ENCODE measurements around the gene TTYH1. TPM values are rescaled to one million over a fixed set of nuclear protein-coding genes. Genes with fewer than 3 reads are reported as not detected.
A peak's percentile ranks its signal among the peaks of the same experiment; 100 is the strongest.

Gene TTYH1
- polyA plus RNA-seq, 4 donors, result 6.7 to 14.1 (median 8.1) TPM

DNA sequence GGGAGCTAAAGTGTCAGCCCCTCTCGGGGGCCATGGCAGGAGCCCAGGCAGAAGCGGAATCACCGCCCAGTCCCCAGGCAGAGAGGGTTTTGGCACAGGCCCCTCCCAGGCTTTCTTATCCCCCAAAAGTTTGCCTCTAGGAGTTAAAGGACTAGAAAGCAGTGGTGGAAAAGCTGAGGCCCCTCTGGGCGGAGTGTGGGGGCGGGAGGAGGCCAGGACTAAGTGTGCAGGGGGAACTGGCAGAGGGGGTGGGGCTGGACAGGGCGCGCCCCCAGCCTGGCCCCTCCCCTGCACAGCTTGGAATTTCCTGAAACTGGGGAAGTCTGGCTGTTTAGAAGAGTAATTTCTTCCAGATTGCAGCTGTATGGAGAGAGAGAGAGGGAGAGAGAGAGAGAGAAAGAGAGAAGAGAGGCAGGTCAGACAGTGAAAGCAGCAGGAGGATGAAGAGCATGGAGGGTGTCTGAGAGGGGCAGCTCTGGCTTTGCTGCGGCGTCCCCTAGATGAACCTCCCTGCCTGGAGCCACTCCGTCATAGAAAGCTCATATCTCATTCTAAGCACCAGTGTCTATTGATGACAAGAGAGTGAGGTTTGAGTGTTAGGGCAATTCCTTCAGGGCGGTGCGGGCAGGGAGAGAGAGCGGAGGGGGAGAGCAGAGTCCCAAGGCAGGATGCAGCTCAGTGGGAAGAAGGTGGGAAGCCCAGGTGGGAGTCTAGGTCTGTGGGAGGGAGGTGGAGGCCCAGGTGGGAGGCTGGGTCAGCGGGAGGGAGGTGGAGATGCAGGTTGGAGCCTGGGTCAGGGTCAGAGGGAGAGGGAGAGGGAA, 58.0 kb downstream of the TTYH1 start, which contains the start of gene CDC42EP5:
Gene CDC42EP5, minus strand, starts transcription at position 226 of the 821 bp plus-strand sequence. CDS start 7,749 bp downstream, outside the sequence.
- peak in 2 of 4 donors; percentile 74 to 82 for DNase-seq (ENCODE audit: low read depth in 4 of 4, low spot score in 3 of 4)

DNA sequence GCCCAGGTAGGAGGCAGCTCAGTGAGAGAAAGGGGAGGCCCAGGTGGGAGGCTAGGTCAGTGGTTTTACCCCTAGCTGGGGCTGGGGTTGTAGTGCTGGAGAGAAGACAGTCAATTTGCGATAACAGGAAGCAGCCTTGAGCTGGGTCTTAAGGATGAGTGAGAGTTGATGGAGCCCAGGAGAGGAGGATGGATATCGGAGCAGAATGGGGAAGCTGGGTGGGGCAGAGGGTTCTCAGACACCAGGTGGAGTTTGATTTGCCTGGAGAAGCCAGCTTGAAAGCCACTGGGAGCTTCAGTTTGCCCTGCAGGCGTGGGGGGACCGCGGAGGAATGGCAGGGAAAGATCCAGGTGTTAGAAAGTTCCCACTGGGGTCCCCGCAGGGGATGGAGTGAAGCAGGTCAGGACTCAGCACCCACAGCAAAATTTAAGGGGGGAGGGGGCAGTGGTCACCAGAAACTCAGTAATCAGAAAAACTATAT, 58.7 kb downstream of the TTYH1 start:
- no peak for DNase-seq (ENCODE audit: low read depth in 4 of 4, low spot score in 3 of 4)

DNA sequence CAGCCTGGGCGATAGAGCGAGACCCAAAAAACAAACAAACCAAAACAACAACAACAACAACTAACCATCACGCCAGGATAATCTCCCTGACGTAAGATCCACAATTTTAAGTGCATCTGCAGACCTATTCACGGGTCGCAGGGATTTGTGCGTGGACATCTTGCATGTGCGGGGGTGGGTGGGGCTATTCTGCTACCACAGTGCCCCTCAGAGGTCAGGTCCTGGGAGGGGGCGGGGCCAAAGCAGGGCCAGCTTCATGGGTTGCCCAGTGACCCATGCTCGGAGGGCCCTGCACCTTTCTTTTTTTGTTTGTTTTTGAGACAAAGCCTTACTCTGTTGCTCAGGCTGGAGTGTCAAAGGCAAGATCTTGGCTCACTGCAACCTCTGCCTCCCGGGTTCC, 60.4 kb downstream of the TTYH1 start:
- DNase-seq (ENCODE audit: low read depth in 4 of 4, low spot score in 3 of 4), result no peak

DNA sequence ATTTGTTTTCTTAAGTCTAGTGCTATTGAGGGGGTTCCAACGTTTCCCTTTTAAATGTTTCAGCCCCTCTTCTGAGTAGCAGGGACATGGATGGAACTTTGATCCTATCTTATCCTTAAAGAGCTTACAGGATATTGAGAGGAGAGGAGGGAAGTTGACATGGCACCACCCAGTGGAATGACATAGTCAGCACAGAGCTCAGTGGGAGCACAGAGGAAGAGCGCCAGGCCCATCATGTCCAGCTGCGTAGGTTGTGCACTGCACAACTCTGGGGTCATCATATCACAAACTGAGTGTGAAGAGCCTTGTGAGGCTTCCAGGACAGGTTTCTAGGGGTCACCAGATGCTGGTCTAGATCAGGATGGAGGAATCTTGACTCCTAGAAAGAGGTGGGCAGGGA, 62.4 kb downstream of the TTYH1 start:
- DNase-seq (ENCODE audit: low read depth in 4 of 4, low spot score in 3 of 4), result no peak

DNA sequence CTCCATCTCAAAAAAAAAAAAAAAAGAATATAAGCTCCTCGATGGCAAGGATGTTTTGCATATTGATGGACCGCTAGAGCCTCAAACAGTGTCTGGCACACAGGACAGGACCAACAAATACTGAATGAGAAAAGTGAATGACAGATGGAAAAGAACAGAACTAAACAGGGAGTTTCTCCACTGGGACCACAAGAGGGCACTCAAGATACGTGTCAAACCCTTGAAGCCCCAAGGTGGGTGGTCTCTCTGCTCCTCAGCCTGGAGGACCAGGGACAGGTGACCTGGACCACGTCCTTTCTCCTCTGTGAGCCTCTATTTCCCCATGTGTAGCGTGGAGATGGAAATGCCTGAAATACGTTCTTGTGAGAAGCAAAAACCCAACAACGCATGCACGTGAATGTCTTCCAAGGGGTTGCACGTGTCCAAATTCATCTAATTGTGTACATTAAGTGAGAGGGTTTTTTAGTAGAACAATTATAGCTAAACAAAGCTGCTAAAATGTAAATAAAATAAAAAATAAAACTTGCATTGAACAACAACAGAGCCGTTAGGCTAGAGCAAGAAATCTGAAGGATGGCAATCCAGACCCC, 63.5 kb downstream of the TTYH1 start:
- no peak for DNase-seq (ENCODE audit: low read depth in 4 of 4, low spot score in 3 of 4)

DNA sequence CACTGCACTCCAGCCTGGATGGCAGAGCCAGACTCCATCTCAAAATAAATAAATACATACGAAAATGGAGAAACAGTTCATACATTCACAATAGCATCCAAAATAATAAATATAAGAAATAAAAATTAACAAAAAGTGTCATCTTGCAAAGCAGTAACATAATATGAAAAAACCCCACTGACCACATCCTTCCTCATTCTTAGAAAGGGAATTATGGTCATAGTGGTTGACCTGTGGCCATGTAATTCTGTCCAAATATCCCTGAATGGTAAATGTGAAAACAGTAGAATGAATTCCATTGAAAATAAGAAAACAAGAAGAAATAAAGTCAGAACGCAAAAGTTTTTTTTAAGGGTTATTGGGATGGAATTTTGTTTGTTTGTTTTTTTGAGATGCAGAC, 64.8 kb downstream of the TTYH1 start:
- DNase-seq (ENCODE audit: low read depth in 4 of 4, low spot score in 3 of 4), result no peak

DNA sequence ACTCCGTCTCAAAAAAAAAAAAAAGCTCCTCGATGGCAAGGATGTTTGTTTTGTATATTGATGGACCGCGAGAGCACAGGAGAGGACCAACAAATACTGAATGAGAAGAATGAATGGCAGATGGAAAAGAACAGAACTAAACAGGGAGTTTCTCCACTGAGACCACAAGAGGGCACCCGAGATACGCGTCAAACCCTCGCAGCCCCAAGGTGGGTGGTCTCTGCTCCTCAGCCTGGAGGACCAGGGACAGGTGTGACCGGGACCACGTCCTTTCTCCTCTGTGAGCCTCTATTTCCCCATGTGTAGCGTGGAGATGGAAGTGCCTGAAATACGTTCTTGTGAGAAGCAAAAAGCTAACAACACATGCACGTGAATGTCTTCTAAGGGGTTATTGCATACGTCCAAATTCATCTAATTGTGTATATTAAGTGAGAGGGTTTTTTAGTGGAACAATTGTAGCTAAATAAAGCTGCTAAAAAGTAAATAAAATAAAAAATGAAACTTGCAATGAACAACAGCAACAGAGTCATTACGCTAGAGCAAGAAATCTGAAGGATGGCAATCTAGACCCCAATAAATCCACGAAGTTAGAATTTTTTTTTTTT, 66.2 kb downstream of the TTYH1 start:
- DNase-seq (ENCODE audit: low read depth in 4 of 4, low spot score in 3 of 4), result no peak

DNA sequence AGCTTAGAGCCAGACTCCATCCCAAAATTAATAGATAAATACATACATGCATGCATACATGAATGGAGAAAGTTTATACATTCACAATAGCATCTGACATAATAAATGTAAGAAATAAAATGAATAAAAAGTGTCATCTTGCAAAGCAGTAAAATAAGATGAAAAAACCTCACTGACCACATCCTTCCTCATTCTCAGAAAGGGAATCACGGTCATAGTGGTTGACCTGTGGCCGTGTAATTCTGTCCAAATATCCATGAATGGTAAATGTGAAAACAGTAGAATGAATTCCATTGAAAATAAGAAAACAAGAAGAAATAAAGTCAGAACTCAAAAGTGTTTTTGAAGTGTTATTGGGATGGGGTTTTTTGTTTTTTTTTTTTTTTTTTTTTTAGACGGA, 67.6 kb downstream of the TTYH1 start:
- DNase-seq (ENCODE audit: low read depth in 4 of 4, low spot score in 3 of 4), result no peak

DNA sequence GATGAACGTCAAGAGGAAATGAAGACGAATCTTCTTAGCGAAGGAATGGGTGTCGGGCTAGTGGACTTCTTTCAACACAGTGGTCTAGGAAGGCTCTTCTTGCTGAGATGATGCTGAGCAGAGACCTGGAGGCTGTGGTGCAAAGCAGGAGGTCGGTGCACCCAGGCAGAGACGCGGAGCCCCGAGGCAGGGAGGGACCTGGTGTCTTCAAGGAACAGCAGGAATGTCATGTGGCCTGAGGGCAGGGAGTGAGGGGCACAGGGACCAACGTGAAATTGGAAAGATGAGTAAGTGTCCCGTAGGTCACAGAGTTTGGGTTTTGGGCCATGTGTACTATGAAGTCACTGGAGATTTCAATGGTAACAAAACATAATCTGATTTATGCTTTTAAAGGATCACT, 69.2 kb downstream of the TTYH1 start:
- DNase-seq (ENCODE audit: low read depth in 4 of 4, low spot score in 3 of 4), result no peak

DNA sequence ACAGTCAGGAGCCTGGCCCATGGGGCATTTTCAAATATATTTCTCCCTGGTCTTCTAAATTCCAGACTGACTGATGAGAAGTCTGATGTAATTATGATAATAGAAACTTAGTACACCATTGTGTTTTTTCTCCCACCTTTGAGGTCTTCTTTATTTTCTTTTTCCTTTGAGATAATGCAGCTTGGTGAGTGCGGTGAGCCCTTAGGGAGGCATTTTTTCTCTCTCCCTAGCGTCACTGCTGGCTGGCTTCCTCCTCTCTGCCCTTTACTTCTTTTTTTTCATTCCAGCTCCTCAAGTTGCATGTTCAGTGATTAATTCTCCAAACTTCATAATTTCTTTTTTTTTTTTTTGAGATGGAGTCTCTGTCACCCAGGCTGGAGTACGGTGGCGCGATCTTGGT, 70.6 kb downstream of the TTYH1 start:
- DNase-seq (ENCODE audit: low read depth in 4 of 4, low spot score in 3 of 4), result no peak

Other genes starting within 250 kb of the TTYH1 start
- 10 to 100 TPM; 26.9 to 35.6 (median 33.7) TPM for gene TMC4, start 242.3 kb upstream of the TTYH1 start, polyA plus RNA-seq (ENCODE audit: insufficient read length in 4 of 4)
- gene MBOAT7, start 225.9 kb upstream of the TTYH1 start, polyA plus RNA-seq (ENCODE audit: insufficient read length in 4 of 4), result 10 to 100 TPM; 65.8 to 86.6 (median 70.3) TPM
- 10 to 100 TPM; 52.4 to 68.5 (median 54.5) TPM for gene TSEN34, start 224.2 kb upstream of the TTYH1 start, polyA plus RNA-seq (ENCODE audit: insufficient read length in 4 of 4)
- 1,000 to 10,000 TPM; 1,225 to 2,135 (median 1,430) TPM for gene RPS9, start 214.6 kb upstream of the TTYH1 start, polyA plus RNA-seq (ENCODE audit: insufficient read length in 4 of 4)
- gene LILRB3, start 192.5 kb upstream of the TTYH1 start, polyA plus RNA-seq (ENCODE audit: insufficient read length in 4 of 4), result 1 to 10 TPM in 2 of 4 donors, under 1 TPM in 2; 0.83 to 1.7 (median 1.1) TPM
- gene LILRA6, start 172.7 kb upstream of the TTYH1 start, polyA plus RNA-seq (ENCODE audit: insufficient read length in 4 of 4), result under 1 TPM; 0.25 to 0.83 (median 0.65) TPM
- gene LILRB5, start 158.2 kb upstream of the TTYH1 start, polyA plus RNA-seq (ENCODE audit: insufficient read length in 4 of 4), result 1 to 10 TPM; 1.9 to 2.6 (median 2.1) TPM
- gene LILRB2, start 134.4 kb upstream of the TTYH1 start, polyA plus RNA-seq (ENCODE audit: insufficient read length in 4 of 4), result 1 to 10 TPM in 2 of 4 donors, under 1 TPM in 2; 0.87 to 1.5 (median 1.0) TPM
- 1 to 10 TPM in 1 of 4 donors, under 1 TPM in 3; 0.17 to 1.2 (median 0.34) TPM for gene LILRA5, start 102.3 kb upstream of the TTYH1 start, polyA plus RNA-seq (ENCODE audit: insufficient read length in 4 of 4)
- gene LILRA4, start 76.3 kb upstream of the TTYH1 start, polyA plus RNA-seq (ENCODE audit: insufficient read length in 4 of 4), result under 1 TPM in 3 of 4 donors, not detected in 1; 0.04 to 0.20 (median 0.12) TPM
- gene LAIR1, start 50.5 kb upstream of the TTYH1 start, polyA plus RNA-seq (ENCODE audit: insufficient read length in 4 of 4), result 1 to 10 TPM; 3.3 to 5.6 (median 4.7) TPM
- gene LENG8, start 33.7 kb downstream of the TTYH1 start, polyA plus RNA-seq (ENCODE audit: insufficient read length in 4 of 4), result 100 to 1,000 TPM; 126 to 169 (median 150) TPM
- gene LENG9, start 48.3 kb downstream of the TTYH1 start, polyA plus RNA-seq (ENCODE audit: insufficient read length in 4 of 4), result 1 to 10 TPM; 1.4 to 2.9 (median 1.8) TPM
- 10 to 100 TPM; 25.1 to 49.9 (median 30.2) TPM for gene CDC42EP5, start 57.8 kb downstream of the TTYH1 start, polyA plus RNA-seq (ENCODE audit: insufficient read length in 4 of 4)
- under 1 TPM in 2 of 4 donors, not detected in 2; 0.21 to 0.49 TPM for gene LAIR2, start 87.4 kb downstream of the TTYH1 start, polyA plus RNA-seq (ENCODE audit: insufficient read length in 4 of 4)
- 1 to 10 TPM in 1 of 4 donors, under 1 TPM in 3; 0.47 to 1.2 (median 0.79) TPM for gene LILRA2, start 158.3 kb downstream of the TTYH1 start, polyA plus RNA-seq (ENCODE audit: insufficient read length in 4 of 4)
- gene LILRA1, start 178.2 kb downstream of the TTYH1 start, polyA plus RNA-seq (ENCODE audit: insufficient read length in 4 of 4), result under 1 TPM; 0.29 to 0.62 (median 0.40) TPM
- 1 to 10 TPM in 1 of 4 donors, under 1 TPM in 3; 0.86 to 1.6 (median 0.96) TPM for gene LILRB1, start 215.0 kb downstream of the TTYH1 start, polyA plus RNA-seq (ENCODE audit: insufficient read length in 4 of 4)
- 1 to 10 TPM in 2 of 4 donors, under 1 TPM in 2; 0.84 to 1.2 (median 1.0) TPM for gene LILRB4, start 247.5 kb downstream of the TTYH1 start, polyA plus RNA-seq (ENCODE audit: insufficient read length in 4 of 4)